Karpas-422 (cell line): ENCODE results near the gene JTB. TPM values are rescaled to one million over a fixed set of nuclear protein-coding genes. Genes with fewer than 3 reads are reported as not detected.

ENCODE experiments used
- DNase-seq: peaks from one replicate; pipeline ENCODE4 v3.0.0-alpha.2; 2015
- H2AFZ ChIP-seq: fragments of 200-600 bp; sonication (generic); 2 replicates; pipeline ENCODE4 v1.6.1; 2014; ENCODE audit warnings: antibody characterized with exemption, low read length, mixed read lengths
- H3K27ac ChIP-seq: fragments of 200-600 bp; sonication (generic); 2 replicates; pipeline ENCODE4 v1.5.1; 2014; ENCODE audit warnings: mild to moderate bottlenecking, low read length, moderate library complexity
- H3K27me3 ChIP-seq: fragments of 200-600 bp; sonication (generic); 2 replicates; pipeline ENCODE4 v1.6.1; 2014; ENCODE audit warnings: low read length, mixed read lengths
- H3K36me3 ChIP-seq: fragments of 200-600 bp; sonication (generic); 2 replicates; pipeline ENCODE4 v1.6.1; 2014; ENCODE audit warnings: low read length, mixed read lengths; ENCODE audit not compliant: insufficient read depth
- H3K4me1 ChIP-seq: fragments of 200-600 bp; sonication (generic); 2 replicates; pipeline ENCODE4 v1.6.1; 2014; ENCODE audit warnings: mild to moderate bottlenecking, low read length, mixed read lengths
- H3K4me2 ChIP-seq: fragments of 200-600 bp; sonication (generic); 2 replicates; pipeline ENCODE4 v1.6.1; 2014; ENCODE audit warnings: low read length, low read depth, mild to moderate bottlenecking; ENCODE audit not compliant: poor library complexity, severe bottlenecking
- H3K4me3 ChIP-seq: fragments of 200-600 bp; sonication (generic); 2 replicates; pipeline ENCODE4 v1.5.1; 2014; ENCODE audit warnings: mild to moderate bottlenecking, antibody characterized with exemption, low read length, mixed read lengths
- H3K79me2 ChIP-seq: fragments of 200-600 bp; sonication (generic); 2 replicates; pipeline ENCODE4 v1.6.1; 2014; ENCODE audit warnings: mild to moderate bottlenecking, low read length, mixed read lengths
- H3K9ac ChIP-seq: fragments of 200-600 bp; sonication (generic); 2 replicates; pipeline ENCODE4 v1.6.0; 2014; ENCODE audit warnings: low read length
- H3K9me2 ChIP-seq: fragments of 200-600 bp; sonication (generic), shearing (Covaris generic); replicated peaks from 2 replicates; pipeline ENCODE4 v1.6.0; 2014; ENCODE audit warnings: mild to moderate bottlenecking, low read length, moderate library complexity; ENCODE audit not compliant: insufficient read depth
- H3K9me3 ChIP-seq: fragments of 300-700, 200-600 bp; sonication (generic); 2 replicates; pipeline ENCODE4 v1.6.1; 2014; ENCODE audit warnings: low read length, mixed read lengths
- H4K20me1 ChIP-seq: fragments of 200-600 bp; sonication (generic); 2 replicates; pipeline ENCODE4 v1.6.1; 2014; ENCODE audit warnings: mild to moderate bottlenecking, antibody characterized with exemption, low read length, low read depth; ENCODE audit not compliant: insufficient read depth
- small RNA-seq: library from RNA; depleted of rRNA; stranded (forward); fragments of <200 nt; gene quantifications from one replicate; pipeline ENCODE3, GENCODE V24; 2014
- total RNA-seq: library from RNA; depleted of rRNA; stranded (reverse); fragments of >200 nt; shearing (Covaris generic); gene quantifications from 2 replicates; pipeline ENCODE4 v1.2.3, GENCODE V29; 2014; ENCODE audit warnings: low replicate concordance; rRNA removed

Gene JTB
- total RNA-seq, 1 experiment from 2014 or later = 314 TPM

GRCh38 chr1:153929981-153930948 is 47.2 kb downstream of the JTB start:
- H3K4me1 ChIP-seq = peaks cover 18% of the 10 kb centered on the region
- DNase-seq = no peak
- no peak overlapping the region for H2AFZ ChIP-seq
- H3K4me3 ChIP-seq = no peak overlapping the region
- H3K9ac ChIP-seq = no peak overlapping the region
- H3K9me2 ChIP-seq = no peaks in the 10 kb centered on the region
- H3K9me3 ChIP-seq = no peaks in the 10 kb centered on the region
- H3K36me3 ChIP-seq = peaks cover 4% of the 10 kb centered on the region
- H3K27me3 ChIP-seq = no peaks in the 10 kb centered on the region
- no peak overlapping the region for H3K27ac ChIP-seq
- H3K79me2 ChIP-seq = no peaks in the 10 kb centered on the region
- no peaks in the 10 kb centered on the region for H4K20me1 ChIP-seq
- no peak overlapping the region for H3K4me2 ChIP-seq

DNA sequence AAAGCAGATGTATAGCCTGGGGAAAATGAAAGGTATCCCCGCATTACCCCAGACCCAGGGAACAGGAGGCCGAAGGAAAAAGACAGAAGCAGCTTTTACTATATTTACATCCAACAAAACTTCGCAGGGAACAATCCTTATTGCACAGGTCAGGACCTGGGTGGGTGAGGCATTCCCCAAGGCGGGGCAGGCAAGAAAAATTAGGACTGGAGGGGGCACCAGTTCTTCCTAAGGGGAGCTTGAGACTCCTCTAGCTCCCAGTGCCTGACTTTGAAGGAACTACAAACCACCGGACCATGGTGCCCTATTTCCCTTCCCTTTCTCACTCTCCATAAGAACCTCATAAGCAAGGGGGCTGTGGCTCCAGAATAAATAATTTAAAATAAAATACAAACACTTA is 48.0 kb downstream of the JTB start:
- Histone ChIP-seq H3K4me3 (no peak overlapping the region), H3K79me2 (no peaks in the 10 kb centered on the region), H3K36me3 (peaks cover 4% of the 10 kb centered on the region), H3K27me3 (no peaks in the 10 kb centered on the region), H4K20me1 (no peaks in the 10 kb centered on the region), H3K4me2 (no peak overlapping the region), H3K4me1 (peaks cover 18% of the 10 kb centered on the region), H3K9me3 (no peaks in the 10 kb centered on the region), H3K9me2 (no peaks in the 10 kb centered on the region), H2AFZ (no peak overlapping the region), H3K27ac (no peak overlapping the region), H3K9ac (no peak overlapping the region)
- no peak for DNase-seq

DNA sequence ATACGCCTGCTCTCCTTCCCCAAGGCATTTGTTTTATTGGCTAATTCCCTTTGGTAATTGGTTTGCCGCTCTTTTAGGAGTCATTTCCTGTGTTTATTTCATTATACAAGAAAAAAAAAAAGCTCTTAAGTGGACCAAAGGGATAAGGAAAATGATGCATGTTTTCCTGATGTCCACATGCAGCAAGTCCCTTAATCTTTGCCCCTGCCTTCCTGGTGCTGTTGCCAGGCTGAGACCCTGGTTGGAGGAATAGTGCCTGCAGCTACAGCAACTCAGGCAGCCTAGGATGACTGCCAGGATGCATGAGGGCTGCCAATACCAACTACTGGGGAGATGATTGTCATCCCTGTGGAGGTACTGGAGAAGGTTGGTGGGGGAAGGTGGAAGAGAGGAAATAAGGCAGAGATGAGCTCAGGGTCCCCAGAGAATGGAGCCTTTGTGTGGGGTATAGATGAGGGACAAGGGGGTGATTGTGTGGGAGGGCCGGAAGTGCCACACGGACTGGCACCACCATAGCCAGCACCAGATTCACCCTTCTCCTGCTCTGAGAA is 48.6 kb downstream of the JTB start:
- H3K4me1 ChIP-seq = peaks cover 24% of the 10 kb centered on the region
- H3K4me3 ChIP-seq = no peak overlapping the region
- no peak overlapping the region for H3K4me2 ChIP-seq
- H4K20me1 ChIP-seq = no peaks in the 10 kb centered on the region
- H3K9me2 ChIP-seq = no peaks in the 10 kb centered on the region
- H3K9ac ChIP-seq = no peak overlapping the region
- H3K79me2 ChIP-seq = no peaks in the 10 kb centered on the region; the same call in 1 of the 2 replicates
- H3K27me3 ChIP-seq = no peaks in the 10 kb centered on the region
- peaks cover 4% of the 10 kb centered on the region for H3K36me3 ChIP-seq
- peak overlapping the region; percentile 62 for H3K27ac ChIP-seq
- no peaks in the 10 kb centered on the region for H3K9me3 ChIP-seq
- no peak for DNase-seq
- no peak overlapping the region for H2AFZ ChIP-seq

DNA sequence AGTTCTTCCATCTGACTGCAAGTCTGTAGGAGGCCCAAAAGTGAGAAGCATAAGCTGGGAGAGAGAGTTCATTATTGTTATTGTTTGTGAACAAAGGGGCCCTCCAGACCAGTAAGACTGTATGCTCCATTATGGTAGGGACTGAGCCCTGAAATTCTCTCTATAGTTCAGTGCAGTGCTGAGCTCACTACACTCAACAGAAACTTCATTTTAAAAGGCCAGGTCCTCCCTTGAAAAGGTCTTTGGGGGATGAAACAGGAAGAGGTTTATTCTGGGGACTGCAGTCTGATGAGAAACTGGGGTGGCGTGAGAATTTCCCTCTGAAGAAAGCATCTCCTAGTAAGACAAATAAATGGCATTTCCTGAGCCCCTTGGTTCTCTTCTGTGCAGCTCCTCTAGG is 49.2 kb downstream of the JTB start:
- H4K20me1 ChIP-seq = no peaks in the 10 kb centered on the region
- no peak for DNase-seq
- no peaks in the 10 kb centered on the region for H3K9me2 ChIP-seq
- H3K4me2 ChIP-seq = no peak overlapping the region
- H3K27ac ChIP-seq = peak overlapping the region; percentile 62
- peaks cover 27% of the 10 kb centered on the region for H3K4me1 ChIP-seq
- H3K4me3 ChIP-seq = no peak overlapping the region
- no peak overlapping the region for H2AFZ ChIP-seq
- H3K9me3 ChIP-seq = no peaks in the 10 kb centered on the region
- no peaks in the 10 kb centered on the region for H3K27me3 ChIP-seq
- peaks cover 2% of the 10 kb centered on the region; the same call in 1 of the 2 replicates for H3K79me2 ChIP-seq
- no peak overlapping the region for H3K9ac ChIP-seq
- H3K36me3 ChIP-seq = peaks cover 4% of the 10 kb centered on the region

DNA sequence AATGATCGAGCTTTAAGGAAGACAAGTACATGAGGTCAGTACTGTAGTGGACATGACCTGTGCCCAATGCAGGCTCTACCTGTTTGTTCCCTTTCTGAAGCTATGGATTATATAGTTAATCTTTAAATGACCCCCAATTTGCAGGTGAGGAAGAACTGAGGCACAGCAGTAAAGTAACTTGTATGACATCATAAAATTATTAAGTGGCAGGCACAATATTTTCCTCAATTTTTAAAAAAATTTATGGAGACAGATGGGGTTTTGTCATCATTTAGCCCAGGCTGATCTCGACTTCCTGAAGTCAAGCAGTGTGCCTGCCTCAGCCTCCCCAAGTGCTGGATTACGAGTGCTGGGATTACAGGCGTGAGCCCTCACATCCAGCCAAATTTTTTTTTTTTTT is 51.1 kb downstream of the JTB start:
- H2AFZ ChIP-seq = no peak overlapping the region
- H3K9ac ChIP-seq = no peak overlapping the region
- H4K20me1 ChIP-seq = no peaks in the 10 kb centered on the region; the same call in 1 of the 2 replicates
- peaks cover 4% of the 10 kb centered on the region for H3K36me3 ChIP-seq
- no peak overlapping the region for H3K4me2 ChIP-seq
- H3K4me3 ChIP-seq = no peak overlapping the region
- H3K9me3 ChIP-seq = no peaks in the 10 kb centered on the region
- H3K9me2 ChIP-seq = no peaks in the 10 kb centered on the region
- H3K4me1 ChIP-seq = peaks cover 28% of the 10 kb centered on the region
- DNase-seq = no peak
- H3K27me3 ChIP-seq = no peaks in the 10 kb centered on the region
- no peak overlapping the region for H3K27ac ChIP-seq
- peaks cover 11% of the 10 kb centered on the region for H3K79me2 ChIP-seq

Small RNA genes lying within 50 kb of the gene (small RNA-seq; reads per million reads assigned to genes)
- not detected for gene MIR6737

Other genes starting within 250 kb of the JTB start
- 36.3 and 65.4 TPM in 2 replicates for gene INTS3, start 249.6 kb downstream of the JTB start, total RNA-seq
- 4.4 and 18.1 TPM in 2 replicates for gene SLC27A3, start 202.3 kb downstream of the JTB start, total RNA-seq
- gene GATAD2B, start 54.7 kb downstream of the JTB start, total RNA-seq = 12.0 and 21.8 TPM in 2 replicates
- 39.6 and 65.2 TPM in 2 replicates for gene DENND4B, start 31.0 kb downstream of the JTB start, total RNA-seq
- 27.9 and 28.3 TPM in 2 replicates for gene CRTC2, start 19.1 kb downstream of the JTB start, total RNA-seq
- gene SLC39A1, start 14.1 kb downstream of the JTB start, total RNA-seq = 27.1 and 59.5 TPM in 2 replicates
- 22.2 and 44.0 TPM in 2 replicates for gene CREB3L4, start 9.8 kb downstream of the JTB start, total RNA-seq
- gene RAB13, start 8.7 kb upstream of the JTB start, total RNA-seq = 5.8 and 8.9 TPM in 2 replicates
- gene RPS27, start 13.1 kb upstream of the JTB start, total RNA-seq = 5,228 and 8,421 TPM in 2 replicates
- gene NUP210L, start 177.4 kb upstream of the JTB start, total RNA-seq = not detected in 2 replicates
- 257 and 258 TPM in 2 replicates for gene TPM3, start 214.4 kb upstream of the JTB start, total RNA-seq
- not detected in 2 replicates for gene CFAP141, start 228.7 kb upstream of the JTB start, total RNA-seq
- gene UBAP2L, start 243.3 kb upstream of the JTB start, total RNA-seq = 58.6 and 119 TPM in 2 replicates